IMR-90 (cell line): ENCODE results near the gene KXD1. TPM values are rescaled to one million over a fixed set of nuclear protein-coding genes. Genes with fewer than 3 reads are reported as not detected.

Source experiments
- ATAC-seq: fragments of 200-7000 bp; cut with Tn5 transposase; 2 replicates; pipeline ENCODE4 v1.9.1; 2020; ENCODE audit warnings: low read depth, mild to moderate bottlenecking, moderate library complexity
- BruUV-seq: library from RNA; stranded (reverse); fragments of 400-500 nt; replicated peaks from 2 replicates; lab custom pipeline; 2021; lab: Mats Ljungman, UMichigan
- CTCF ChIA-PET: fragments of 300-600 bp; formaldehyde crosslinking; extraction: SDS; loops from one replicate; lab custom pipeline; 2021; ENCODE audit warnings: antibody characterized with exemption; lab: Yijun Ruan, JAX
- POLR2A ChIA-PET: fragments of 300-600 bp; sonication (Branson Sonifier 250); formaldehyde crosslinking; loops from one replicate; lab custom pipeline; 2022; ENCODE audit warnings: antibody characterized with exemption; ENCODE audit not compliant: unreplicated experiment; lab: Charles Lee
- DNase-seq: peaks from one replicate; pipeline ENCODE4 v3.0.0; 2013
- H2AFZ ChIP-seq: replicated peaks from 2 replicates; pipeline ENCODE3; 2013; ENCODE audit warnings: low read length, mild to moderate bottlenecking; ENCODE audit not compliant: poor library complexity
- H2AK5ac ChIP-seq: 2 replicates; pipeline ENCODE4 v1.6.1; 2013; ENCODE audit warnings: low read depth, low read length, inconsistent platforms
- H2AK9ac ChIP-seq: replicated peaks from 2 replicates; pipeline ENCODE3; 2013; ENCODE audit warnings: mild to moderate bottlenecking, low read depth, low read length, moderate library complexity; ENCODE audit not compliant: poor library complexity
- H2BK120ac ChIP-seq: 2 replicates; pipeline ENCODE4 v1.6.1; 2013; ENCODE audit warnings: low read depth, low read length, inconsistent platforms
- H2BK15ac ChIP-seq: 3 replicates; pipeline ENCODE4 v1.6.1; 2013; ENCODE audit warnings: low read depth, low read length, inconsistent platforms
- H2BK20ac ChIP-seq: 2 replicates; pipeline ENCODE4 v1.6.1; 2013; ENCODE audit warnings: low read depth, mild to moderate bottlenecking, inconsistent platforms, low read length, moderate library complexity
- H2BK5ac ChIP-seq: 2 replicates; pipeline ENCODE4 v1.6.1; 2013; ENCODE audit warnings: mild to moderate bottlenecking, low read depth, low read length, inconsistent platforms; ENCODE audit not compliant: poor library complexity, severe bottlenecking
- H3K14ac ChIP-seq: replicated peaks from 2 replicates; pipeline ENCODE4 v1.6.1; 2013; ENCODE audit warnings: low read depth, low read length, inconsistent platforms
- H3K18ac ChIP-seq: 2 replicates; pipeline ENCODE4 v1.6.1; 2013; ENCODE audit warnings: low read depth, low read length, control low read depth
- H3K23ac ChIP-seq: 2 replicates; pipeline ENCODE4 v1.6.1; 2013; ENCODE audit warnings: low read depth, low read length, inconsistent platforms
- H3K27ac ChIP-seq: 2 replicates; pipeline ENCODE4 v1.5.1; 2013; ENCODE audit warnings: mild to moderate bottlenecking, control low read depth, low read length; ENCODE audit not compliant: insufficient read depth
- H3K27me3 ChIP-seq: 2 replicates; pipeline ENCODE4 v1.6.1; 2013; ENCODE audit warnings: low read length; ENCODE audit not compliant: control insufficient read depth, insufficient read depth
- H3K36me3 ChIP-seq: 2 replicates; pipeline ENCODE4 v1.6.1; 2013; ENCODE audit warnings: low read length, mixed read lengths; ENCODE audit not compliant: control insufficient read depth, insufficient read depth
- H3K4ac ChIP-seq: 2 replicates; pipeline ENCODE4 v1.6.1; 2013; ENCODE audit warnings: low read depth, low read length, inconsistent platforms
- H3K4me1 ChIP-seq: 2 replicates; pipeline ENCODE4 v1.6.1; 2013; ENCODE audit warnings: low read length, mixed read lengths; ENCODE audit not compliant: control insufficient read depth, insufficient read depth
- H3K4me2 ChIP-seq: 2 replicates; pipeline ENCODE4 v1.6.1; 2013; ENCODE audit warnings: low read depth, mild to moderate bottlenecking, control low read depth, low read length, moderate library complexity
- H3K4me3 ChIP-seq: 2 replicates; pipeline ENCODE4 v1.5.1; 2013; ENCODE audit warnings: low read depth, mild to moderate bottlenecking, control low read depth, low read length, moderate library complexity; ENCODE audit not compliant: insufficient read depth
- H3K56ac ChIP-seq: 2 replicates; pipeline ENCODE4 v1.6.1; 2013; ENCODE audit warnings: low read length, inconsistent platforms; ENCODE audit not compliant: insufficient read depth; ENCODE audit errors: extremely low read depth
- H3K79me1 ChIP-seq, 2 experiments: 2 replicates each; pipeline ENCODE4 v1.6.1; 2013; ENCODE audit warnings: low read length in 2 of 2, inconsistent platforms in 1 of 2, low read depth in 1 of 2
- H3K9ac ChIP-seq: 2 replicates; pipeline ENCODE4 v1.6.1; 2013; ENCODE audit warnings: low read depth, low read length, control low read depth
- H3K9me1 ChIP-seq: 2 replicates; pipeline ENCODE4 v1.6.1; 2013; ENCODE audit warnings: low read length, inconsistent platforms; ENCODE audit not compliant: insufficient read depth
- H3K9me3 ChIP-seq: 2 replicates; pipeline ENCODE4 v1.6.1; 2013; ENCODE audit warnings: low read length; ENCODE audit not compliant: control insufficient read depth, insufficient read depth
- H4K20me1 ChIP-seq: 2 replicates; pipeline ENCODE4 v1.6.1; 2013; ENCODE audit warnings: low read length, inconsistent platforms; ENCODE audit not compliant: insufficient read depth
- H4K5ac ChIP-seq: 2 replicates; pipeline ENCODE4 v1.6.1; 2013; ENCODE audit warnings: mild to moderate bottlenecking, low read depth, low read length, control low read depth
- H4K8ac ChIP-seq, 2 experiments: 2 replicates each; pipeline ENCODE4 v1.6.1; 2013; ENCODE audit warnings: low read depth in 2 of 2, low read length in 2 of 2, control low read depth in 1 of 2, inconsistent platforms in 1 of 2
- H4K91ac ChIP-seq: 2 replicates; pipeline ENCODE4 v1.6.1; 2013; ENCODE audit warnings: low read depth, low read length, inconsistent platforms; ENCODE audit not compliant: insufficient read depth
- CHD1 ChIP-seq: IDR thresholded peaks from 2 replicates; pipeline ENCODE4 v1.6.1; 2012; ENCODE audit warnings: low read depth, low read length, improper control_type of control experiment
- FOS ChIP-seq: fragments of 150-350 bp; IDR thresholded peaks from 2 replicates; pipeline ENCODE4 v1.6.1; 2016; ENCODE audit warnings: low read depth, low read length
- MAFK ChIP-seq: IDR thresholded peaks from 2 replicates; pipeline ENCODE4 v1.6.1; 2012; ENCODE audit warnings: low read depth, low read length, improper control_type of control experiment
- MAZ ChIP-seq: IDR thresholded peaks from 2 replicates; pipeline ENCODE4 v1.6.1; 2012; ENCODE audit warnings: low read depth, mild to moderate bottlenecking, low read length, improper control_type of control experiment, moderate library complexity, borderline replicate concordance
- NFE2L2 ChIP-seq: fragments of 150-350 bp; IDR thresholded peaks from 2 replicates; pipeline ENCODE4 v1.6.1; 2016; ENCODE audit warnings: low read depth, mild to moderate bottlenecking, low read length
- POLR2A ChIP-seq: IDR thresholded peaks from 2 replicates; pipeline ENCODE4 v1.6.1; 2012; ENCODE audit warnings: mild to moderate bottlenecking, low read depth, low read length
- RAD21 ChIP-seq: IDR thresholded peaks from 2 replicates; pipeline ENCODE4 v1.6.1; 2012; ENCODE audit warnings: low read length, improper control_type of control experiment
- RCOR1 ChIP-seq: IDR thresholded peaks from 2 replicates; pipeline ENCODE4 v1.6.1; 2012; ENCODE audit warnings: mild to moderate bottlenecking, low read length, improper control_type of control experiment; ENCODE audit not compliant: insufficient replicate concordance
- RFX5 ChIP-seq: IDR thresholded peaks from 2 replicates; pipeline ENCODE4 v1.8.0; 2012; ENCODE audit warnings: low read depth, mild to moderate bottlenecking, low read length, moderate library complexity
- SMC3 ChIP-seq: fragments of 150-350 bp; IDR thresholded peaks from 2 replicates; pipeline ENCODE4 v1.6.1; 2016; ENCODE audit warnings: low read depth, mild to moderate bottlenecking, antibody characterized with exemption, low read length, moderate library complexity
- WGBS, 2 experiments: methylation state at CpG; one replicate each; pipeline versions ENCODE4 v1.1.5 to v1.1.7; 2013; ENCODE audit warnings: missing lambda C conversion rate in 2 of 2; ENCODE audit not compliant: insufficient read length in 1 of 2; ENCODE audit errors: extremely low coverage in 2 of 2; 5-methylcytosine and 5-hydroxymethylcytosine counted together
- dilution Hi-C: fragments of 300-500 bp; cut with HindIII; formaldehyde crosslinking; loops from one replicate; pipeline ENCODE4 v1.14.3; 2018; ENCODE audit warnings: low sequenced_read_pairs; ENCODE audit not compliant: unreplicated experiment
- in situ Hi-C: fragments of 300-500 bp; cut with MboI; formaldehyde crosslinking; loops from 3 replicates; pipeline ENCODE4 v1.14.3; 2019; ENCODE audit warnings: low sequenced_read_pairs, inconsistent platforms, mixed read lengths
- intact Hi-C: fragments of 100-400 bp; cut with micrococcal nuclease; formaldehyde crosslinking; loops from 2 replicates; pipeline ENCODE4 v1.10.0; 2022
- polyA plus RNA-seq, 3 experiments: library from polyadenylated mRNA; depleted of rRNA; stranded (reverse); fragments of >200 nt; gene quantifications; 2 replicates each; pipeline ENCODE4 v1.2.3, GENCODE V29; 2012; ENCODE audit warnings: low replicate concordance in 1 of 3
- total RNA-seq: library from RNA; depleted of rRNA; stranded (reverse); fragments of >200 nt; gene quantifications from 2 replicates; pipeline ENCODE4 v1.2.3, GENCODE V29; 2012
- TF ChIP-seq, protein P1 (sequence below): fragments of 150-350 bp; IDR thresholded peaks from 2 replicates; pipeline ENCODE4 v1.6.1; 2017; ENCODE audit warnings: mild to moderate bottlenecking, antibody characterized with exemption, low read length, low read depth
- TF ChIP-seq, protein P2 (sequence below): fragments of 150-350 bp; IDR thresholded peaks from 2 replicates; pipeline ENCODE4 v1.6.1; 2016; ENCODE audit warnings: low read depth, mild to moderate bottlenecking, low read length, moderate library complexity, borderline replicate concordance
- TF ChIP-seq, protein P3 (sequence below): conservative IDR thresholded peaks from 2 replicates; pipeline ENCODE4 v1.5.1; 2012; ENCODE audit warnings: mild to moderate bottlenecking, low read depth, low read length, improper control_type of control experiment

The KXD1 gene
- total and polyA plus RNA-seq, 2 of the 4 experiments (the other 2 are of a cell fraction) = 66.7 to 196 TPM

DNA sequence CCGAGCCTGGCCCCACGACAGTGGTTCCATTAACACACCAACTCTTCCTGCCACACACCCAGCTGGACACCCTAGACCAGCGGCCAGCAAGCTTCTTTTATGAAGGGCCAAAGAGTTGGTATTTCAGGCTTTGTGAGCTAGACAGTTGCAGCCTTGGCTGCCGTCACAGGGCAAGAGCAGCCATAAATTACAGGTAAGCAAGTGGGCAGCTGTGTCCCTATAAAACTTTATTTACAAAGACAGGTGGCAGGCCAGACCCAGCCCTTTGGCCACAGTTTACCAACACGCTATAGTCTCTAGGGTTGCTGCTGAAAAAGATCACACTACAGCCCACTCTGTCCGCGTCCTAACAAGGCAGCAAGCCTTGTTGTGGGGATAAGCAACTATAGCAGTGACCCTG, 49.1 kb upstream of the KXD1 start:
- no peak overlapping the region for H4K91ac ChIP-seq
- H4K5ac ChIP-seq = no peak overlapping the region
- no peak overlapping the region for H3K4ac ChIP-seq
- peaks cover 26% of the 10 kb centered on the region for H3K4me1 ChIP-seq
- no peak overlapping the region for H3K23ac ChIP-seq
- no peak overlapping the region for H2AK5ac ChIP-seq
- dilution Hi-C loops = no loop called here
- peaks cover 44% of the 10 kb centered on the region for H3K9me1 ChIP-seq
- H3K9ac ChIP-seq = no peak overlapping the region
- POLR2A ChIA-PET = interaction anchor here (0.5 kb wide), 1 partner anchor 15 kb away, joined by 6 read pairs; no protein-coding TSS in a partner anchor
- no peak overlapping the region for H3K4me3 ChIP-seq
- H3K18ac ChIP-seq = no peak overlapping the region
- CTCF ChIA-PET = no interaction called here
- DNase-seq (no peak), ATAC-seq (no peak)
- H3K27ac ChIP-seq = no peak overlapping the region
- no peak overlapping the region for H4K8ac ChIP-seq
- in situ Hi-C loops = no loop called here
- no peaks in the 10 kb centered on the region for H3K27me3 ChIP-seq
- H2AK9ac ChIP-seq = no peak overlapping the region
- H2AFZ ChIP-seq = no peak overlapping the region
- BruUV-seq = no TSS peak
- no peaks in the 10 kb centered on the region for H3K36me3 ChIP-seq
- H3K14ac ChIP-seq = no peak overlapping the region
- H2BK5ac ChIP-seq = no peak overlapping the region
- no peak overlapping the region for H3K56ac ChIP-seq
- H2BK120ac ChIP-seq = no peak overlapping the region
- H3K9me3 ChIP-seq = no peaks in the 10 kb centered on the region
- H3K79me1 ChIP-seq = peaks cover 10 to 93% of the 10 kb centered on the region in 2 experiments
- no peak overlapping the region for H2BK15ac ChIP-seq
- WGBS, 2 experiments = no CpG with 5 or more reads among the region's 7 CpGs
- intact Hi-C loops = no loop called here
- no peak overlapping the region for H3K4me2 ChIP-seq
- no peak overlapping the region for H2BK20ac ChIP-seq
- peaks cover 95% of the 10 kb centered on the region for H4K20me1 ChIP-seq
- no peak for TF ChIP-seq POLR2A
- TF ChIP-seq SMC3 = no peak
- no peak for TF ChIP-seq MAZ
- TF ChIP-seq RAD21 = no peak
- no peak for TF ChIP-seq RCOR1
- TF ChIP-seq NFE2L2 = no peak
- TF ChIP-seq, protein P1, sequence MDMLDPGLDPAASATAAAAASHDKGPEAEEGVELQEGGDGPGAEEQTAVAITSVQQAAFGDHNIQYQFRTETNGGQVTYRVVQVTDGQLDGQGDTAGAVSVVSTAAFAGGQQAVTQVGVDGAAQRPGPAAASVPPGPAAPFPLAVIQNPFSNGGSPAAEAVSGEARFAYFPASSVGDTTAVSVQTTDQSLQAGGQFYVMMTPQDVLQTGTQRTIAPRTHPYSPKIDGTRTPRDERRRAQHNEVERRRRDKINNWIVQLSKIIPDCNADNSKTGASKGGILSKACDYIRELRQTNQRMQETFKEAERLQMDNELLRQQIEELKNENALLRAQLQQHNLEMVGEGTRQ = no peak
- TF ChIP-seq CHD1 = no peak
- TF ChIP-seq, protein P2, sequence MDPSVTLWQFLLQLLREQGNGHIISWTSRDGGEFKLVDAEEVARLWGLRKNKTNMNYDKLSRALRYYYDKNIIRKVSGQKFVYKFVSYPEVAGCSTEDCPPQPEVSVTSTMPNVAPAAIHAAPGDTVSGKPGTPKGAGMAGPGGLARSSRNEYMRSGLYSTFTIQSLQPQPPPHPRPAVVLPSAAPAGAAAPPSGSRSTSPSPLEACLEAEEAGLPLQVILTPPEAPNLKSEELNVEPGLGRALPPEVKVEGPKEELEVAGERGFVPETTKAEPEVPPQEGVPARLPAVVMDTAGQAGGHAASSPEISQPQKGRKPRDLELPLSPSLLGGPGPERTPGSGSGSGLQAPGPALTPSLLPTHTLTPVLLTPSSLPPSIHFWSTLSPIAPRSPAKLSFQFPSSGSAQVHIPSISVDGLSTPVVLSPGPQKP = no peak
- no peak for TF ChIP-seq FOS
- TF ChIP-seq, protein P3, sequence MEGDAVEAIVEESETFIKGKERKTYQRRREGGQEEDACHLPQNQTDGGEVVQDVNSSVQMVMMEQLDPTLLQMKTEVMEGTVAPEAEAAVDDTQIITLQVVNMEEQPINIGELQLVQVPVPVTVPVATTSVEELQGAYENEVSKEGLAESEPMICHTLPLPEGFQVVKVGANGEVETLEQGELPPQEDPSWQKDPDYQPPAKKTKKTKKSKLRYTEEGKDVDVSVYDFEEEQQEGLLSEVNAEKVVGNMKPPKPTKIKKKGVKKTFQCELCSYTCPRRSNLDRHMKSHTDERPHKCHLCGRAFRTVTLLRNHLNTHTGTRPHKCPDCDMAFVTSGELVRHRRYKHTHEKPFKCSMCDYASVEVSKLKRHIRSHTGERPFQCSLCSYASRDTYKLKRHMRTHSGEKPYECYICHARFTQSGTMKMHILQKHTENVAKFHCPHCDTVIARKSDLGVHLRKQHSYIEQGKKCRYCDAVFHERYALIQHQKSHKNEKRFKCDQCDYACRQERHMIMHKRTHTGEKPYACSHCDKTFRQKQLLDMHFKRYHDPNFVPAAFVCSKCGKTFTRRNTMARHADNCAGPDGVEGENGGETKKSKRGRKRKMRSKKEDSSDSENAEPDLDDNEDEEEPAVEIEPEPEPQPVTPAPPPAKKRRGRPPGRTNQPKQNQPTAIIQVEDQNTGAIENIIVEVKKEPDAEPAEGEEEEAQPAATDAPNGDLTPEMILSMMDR = no peak
- no peak for TF ChIP-seq MAFK
- no peak for TF ChIP-seq RFX5
